Mesendoderm (in vitro differentiated cells): ENCODE results near the gene XRCC5.

Experiments
- DNase-seq: peaks from one replicate; pipeline ENCODE4 v3.0.0; 2013
- H2AK5ac ChIP-seq: 2 replicates; pipeline ENCODE4 v1.6.1; 2013; ENCODE audit warnings: low read length, inconsistent platforms
- H2BK120ac ChIP-seq: 2 replicates; pipeline ENCODE4 v1.6.1; 2013; ENCODE audit warnings: low read depth, mild to moderate bottlenecking, low read length, moderate library complexity, mixed read lengths
- H2BK15ac ChIP-seq: replicated peaks from 2 replicates; pipeline ENCODE4 v1.6.1; 2013; ENCODE audit warnings: low read depth, mild to moderate bottlenecking, moderate library complexity
- H2BK5ac ChIP-seq: 2 replicates; pipeline ENCODE4 v1.6.1; 2013; ENCODE audit warnings: low read length, inconsistent platforms
- H3K18ac ChIP-seq: 2 replicates; pipeline ENCODE4 v1.6.1; 2013; ENCODE audit warnings: mild to moderate bottlenecking, low read length, mixed read lengths
- H3K23ac ChIP-seq: one replicate; pipeline ENCODE4 v1.6.1; 2013; ENCODE audit warnings: low read length
- H3K27ac ChIP-seq: 2 replicates; pipeline ENCODE4 v1.5.1; 2013; ENCODE audit warnings: low read depth, mild to moderate bottlenecking, inconsistent platforms, low read length, moderate library complexity
- H3K27me3 ChIP-seq: 2 replicates; pipeline ENCODE4 v1.6.1; 2013; ENCODE audit warnings: low read length, control low read depth, mild to moderate bottlenecking, inconsistent platforms; ENCODE audit not compliant: insufficient read depth, poor library complexity
- H3K36me3 ChIP-seq: 2 replicates; pipeline ENCODE4 v1.6.1; 2013; ENCODE audit warnings: low read length, inconsistent platforms; ENCODE audit not compliant: control insufficient read depth, insufficient read depth
- H3K4ac ChIP-seq: one replicate; pipeline ENCODE4 v1.6.1; 2013; ENCODE audit warnings: low read depth, mild to moderate bottlenecking, low read length, moderate library complexity
- H3K4me1 ChIP-seq: 2 replicates; pipeline ENCODE4 v1.6.1; 2013; ENCODE audit warnings: low read depth, low read length, inconsistent platforms; ENCODE audit not compliant: control insufficient read depth
- H3K4me2 ChIP-seq: 2 replicates; pipeline ENCODE4 v1.6.1; 2013; ENCODE audit warnings: low read length
- H3K4me3 ChIP-seq: 2 replicates; pipeline ENCODE4 v1.5.1; 2013; ENCODE audit warnings: mild to moderate bottlenecking, low read length
- H3K56ac ChIP-seq: one replicate; pipeline ENCODE4 v1.6.1; 2013; ENCODE audit warnings: low read length
- H3K79me1 ChIP-seq: 2 replicates; pipeline ENCODE4 v1.6.1; 2013; ENCODE audit warnings: low read length, inconsistent platforms
- H3K79me2 ChIP-seq: 2 replicates; pipeline ENCODE4 v1.6.1; 2013; ENCODE audit warnings: mild to moderate bottlenecking, low read length; ENCODE audit not compliant: control insufficient read depth, insufficient read depth
- H3K9ac ChIP-seq: 2 replicates; pipeline ENCODE4 v1.6.1; 2013; ENCODE audit warnings: low read length, inconsistent platforms
- H4K5ac ChIP-seq: one replicate; pipeline ENCODE4 v1.6.1; 2013; ENCODE audit warnings: low read length
- H4K8ac ChIP-seq: one replicate; pipeline ENCODE4 v1.6.1; 2013; ENCODE audit warnings: low read depth, mild to moderate bottlenecking, control low read depth, low read length, moderate library complexity
- WGBS: extraction: QIAGEN DNeasy Blood & Tissue Kit; methylation state at CpG from one replicate; pipeline ENCODE4 v1.1.7; 2013; ENCODE audit warnings: low lambda C conversion rate, missing lambda C conversion rate; ENCODE audit not compliant: insufficient coverage; ENCODE audit errors: extremely low coverage; 5-methylcytosine and 5-hydroxymethylcytosine counted together

XRCC5 gene

GRCh38 chr2:216119986-216120385 is 10.8 kb downstream of the XRCC5 start:
- Histone ChIP-seq H3K23ac (no peak overlapping the region), H4K5ac (no peak overlapping the region), H3K4ac (no peak overlapping the region), H3K79me1 (peaks cover 22% of the 10 kb centered on the region), H3K27me3 (no peaks in the 10 kb centered on the region), H3K4me3 (no peak overlapping the region), H2BK120ac (no peak overlapping the region), H2BK15ac (no peak overlapping the region), H3K27ac (no peak overlapping the region), H2BK5ac (no peak overlapping the region), H2AK5ac (no peak overlapping the region), H4K8ac (no peak overlapping the region), H3K56ac (no peak overlapping the region), H3K36me3 (peaks cover 23% of the 10 kb centered on the region), H3K9ac (no peak overlapping the region), H3K18ac (no peak overlapping the region), H3K4me1 (peaks cover 4% of the 10 kb centered on the region), H3K79me2 (peaks cover 37% of the 10 kb centered on the region), H3K4me2 (no peak overlapping the region)
- no CpG with 5 or more reads among the region's 3 CpGs for WGBS
- DNase-seq, result no peak

- Histone ChIP-seq H3K4ac (no peak overlapping the region), H3K27ac (no peak overlapping the region), H3K36me3 (peaks cover 21% of the 10 kb centered on the region), H3K9ac (no peak overlapping the region), H3K56ac (no peak overlapping the region), H3K79me1 (peaks cover 20% of the 10 kb centered on the region), H3K4me3 (no peak overlapping the region), H3K27me3 (no peaks in the 10 kb centered on the region), H2BK120ac (no peak overlapping the region), H2BK15ac (no peak overlapping the region), H3K23ac (no peak overlapping the region), H4K5ac (no peak overlapping the region), H3K79me2 (peaks cover 33% of the 10 kb centered on the region), H2BK5ac (no peak overlapping the region), H3K18ac (no peak overlapping the region), H2AK5ac (no peak overlapping the region), H3K4me2 (no peak overlapping the region), H3K4me1 (no peaks in the 10 kb centered on the region), H4K8ac (no peak overlapping the region)
- WGBS, result no CpG with 5 or more reads among the region's 3 CpGs
- no peak for DNase-seq
These were observed 12.1 kb downstream of the XRCC5 start for GRCh38 chr2:216121255-216121654.

- H3K4ac ChIP-seq, result no peak overlapping the region
- H3K27me3 ChIP-seq, result no peaks in the 10 kb centered on the region
- no peaks in the 10 kb centered on the region for H3K4me1 ChIP-seq
- no peak overlapping the region for H3K18ac ChIP-seq
- no peak overlapping the region for H2AK5ac ChIP-seq
- H3K4me3 ChIP-seq, result no peak overlapping the region
- no peak overlapping the region for H2BK5ac ChIP-seq
- no peak overlapping the region for H4K8ac ChIP-seq
- H3K4me2 ChIP-seq, result no peak overlapping the region
- no peak overlapping the region for H3K27ac ChIP-seq
- H2BK120ac ChIP-seq, result no peak overlapping the region
- H3K9ac ChIP-seq, result no peak overlapping the region
- no peak overlapping the region for H4K5ac ChIP-seq
- DNase-seq, result no peak
- H3K79me2 ChIP-seq, result peaks cover 14% of the 10 kb centered on the region
- no CpG with 5 or more reads among the region's 5 CpGs for WGBS
- H3K36me3 ChIP-seq, result peaks cover 15% of the 10 kb centered on the region
- H3K56ac ChIP-seq, result no peak overlapping the region
- H3K23ac ChIP-seq, result no peak overlapping the region
- peaks cover 15% of the 10 kb centered on the region for H3K79me1 ChIP-seq
- no peak overlapping the region for H2BK15ac ChIP-seq
These were observed 17.8 kb downstream of the XRCC5 start for GRCh38 chr2:216126943-216127342.

GRCh38 chr2:216130346-216130971 is 21.3 kb downstream of the XRCC5 start:
- Histone ChIP-seq H3K23ac (no peak overlapping the region), H3K79me2 (peaks cover 9% of the 10 kb centered on the region), H3K4me3 (no peak overlapping the region), H3K4me1 (no peaks in the 10 kb centered on the region), H3K9ac (no peak overlapping the region), H3K79me1 (peaks cover 17% of the 10 kb centered on the region), H3K36me3 (peaks cover 21% of the 10 kb centered on the region), H3K4me2 (no peak overlapping the region), H4K8ac (no peak overlapping the region), H2BK120ac (no peak overlapping the region), H3K4ac (no peak overlapping the region), H2BK15ac (no peak overlapping the region), H2AK5ac (no peak overlapping the region), H3K27me3 (no peaks in the 10 kb centered on the region), H3K56ac (no peak overlapping the region), H2BK5ac (no peak overlapping the region), H3K18ac (no peak overlapping the region), H3K27ac (no peak overlapping the region), H4K5ac (no peak overlapping the region)
- no peak for DNase-seq
- no CpG with 5 or more reads among the region's 6 CpGs for WGBS

GRCh38 chr2:216131175-216131926 is 22.2 kb downstream of the XRCC5 start:
- no CpG with 5 or more reads among the region's 3 CpGs for WGBS
- H3K4me1 ChIP-seq, result no peaks in the 10 kb centered on the region

More at GRCh38 chr2:216131175-216131926, 22.2 kb downstream of the XRCC5 start:
- Histone ChIP-seq H3K27me3 (no peaks in the 10 kb centered on the region), H3K27ac (no peak overlapping the region), H3K23ac (no peak overlapping the region), H4K5ac (no peak overlapping the region), H3K9ac (no peak overlapping the region), H3K79me1 (peaks cover 17% of the 10 kb centered on the region), H2BK120ac (no peak overlapping the region), H2AK5ac (no peak overlapping the region), H3K4me3 (no peak overlapping the region), H3K4ac (no peak overlapping the region), H2BK5ac (no peak overlapping the region), H3K18ac (no peak overlapping the region), H3K79me2 (peaks cover 9% of the 10 kb centered on the region), H4K8ac (no peak overlapping the region), H3K56ac (no peak overlapping the region), H3K36me3 (peaks cover 21% of the 10 kb centered on the region), H3K4me2 (no peak overlapping the region), H2BK15ac (no peak overlapping the region)
- no peak for DNase-seq
